DMS 273 (cell line): ENCODE data around the gene SAMD8.
A peak's percentile ranks its signal among the peaks of the same experiment; 100 is the strongest.

Source experiments
- DNase-seq: peaks from one replicate; lab custom pipeline; 2025; ENCODE audit not compliant: unreplicated experiment; lab: John Stamatoyannopoulos, UW

The SAMD8 gene

GRCh38 chr10:75084834-75085384 lies 26.5 kb upstream of the SAMD8 start:
- no peak for DNase-seq

- DNase-seq, result no peak
These were observed 25.1 kb upstream of the SAMD8 start for GRCh38 chr10:75086278-75086934.

GRCh38 chr10:75088640-75089039 lies 22.8 kb upstream of the SAMD8 start:
- DNase-seq, result no peak

GRCh38 chr10:75089634-75090033 lies 21.8 kb upstream of the SAMD8 start:
- DNase-seq, result no peak

GRCh38 chr10:75091146-75091545 lies 20.3 kb upstream of the SAMD8 start:
- DNase-seq, result peak; percentile 6

GRCh38 chr10:75094465-75094864 lies 17.0 kb upstream of the SAMD8 start:
- no peak for DNase-seq

GRCh38 chr10:75095631-75096030 lies 15.8 kb upstream of the SAMD8 start:
- no peak for DNase-seq

- no peak for DNase-seq
These were observed 14.7 kb upstream of the SAMD8 start for GRCh38 chr10:75096749-75097148.

GRCh38 chr10:75097666-75098285 lies 13.7 kb upstream of the SAMD8 start:
- DNase-seq, result peak; percentile 42

GRCh38 chr10:75098902-75099673 lies 12.4 kb upstream of the SAMD8 start:
- no peak for DNase-seq

GRCh38 chr10:75099952-75100763 lies 11.3 kb upstream of the SAMD8 start:
- peak; percentile 84 for DNase-seq

- peak; percentile 9 for DNase-seq
These were observed 10.6 kb upstream of the SAMD8 start for GRCh38 chr10:75100764-75101291.

GRCh38 chr10:75101416-75102251 lies 9.8 kb upstream of the SAMD8 start:
- no peak for DNase-seq

GRCh38 chr10:75102830-75103673 lies 8.4 kb upstream of the SAMD8 start:
- no peak for DNase-seq

GRCh38 chr10:75103881-75104686 lies 7.4 kb upstream of the SAMD8 start:
- no peak for DNase-seq

- no peak for DNase-seq
These were observed 6.6 kb upstream of the SAMD8 start for GRCh38 chr10:75104842-75105241.

- no peak for DNase-seq
These were observed 5.8 kb upstream of the SAMD8 start for GRCh38 chr10:75105576-75106197.

- DNase-seq, result no peak
These were observed 5.2 kb upstream of the SAMD8 start for GRCh38 chr10:75106242-75106641.
